ENCODE results near the gene SLC35E1. TPM values are rescaled to one million over a fixed set of nuclear protein-coding genes. Genes with fewer than 3 reads are reported as not detected.

Gene SLC35E1
- total RNA-seq, 6 experiments from 2014 or later = 17.2 to 27.4 (median 20.1) TPM

DNA sequence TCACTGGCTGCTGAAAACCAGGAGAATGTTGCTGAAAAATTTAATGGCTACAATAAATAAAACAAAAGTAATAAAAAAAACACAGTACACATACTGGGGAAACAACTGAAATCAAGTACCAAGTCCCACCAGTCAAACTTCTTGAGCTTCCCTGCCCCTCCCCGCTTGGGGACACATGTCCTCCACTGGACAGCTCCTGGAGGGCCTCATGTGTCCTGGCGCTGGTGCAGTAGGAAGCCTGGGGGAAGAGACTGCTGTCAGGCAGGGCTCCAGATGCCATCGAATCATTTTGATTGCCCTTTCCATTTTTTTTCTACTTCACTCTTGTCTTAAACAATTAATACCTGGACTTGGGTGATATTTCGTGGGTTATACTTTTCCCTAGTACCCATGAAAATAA, 26.6 kb upstream of the SLC35E1 start:
- no peak for DNase-seq
- no peaks in the 10 kb centered on the region for H3K9me3 ChIP-seq
- H3K27ac ChIP-seq = no peak overlapping the region
- no peaks in the 10 kb centered on the region for H3K36me3 ChIP-seq
- intact Hi-C loops (cut with DNase I) = no loop called here
- no peak overlapping the region for H3K4me3 ChIP-seq
- TF ChIP-seq CTCF (IDR thresholded peaks at IDR 0.05) = no peak
- no peak for TF ChIP-seq POLR2A (IDR thresholded peaks at IDR 0.05)
- ATAC-seq = no peak
- H3K27me3 ChIP-seq = no peaks in the 10 kb centered on the region
- peaks cover 0 to 4% (median 0%) of the 10 kb centered on the region in 4 donors for H3K4me1 ChIP-seq
- 69% methylated on average over 4 of the region's 4 CpGs for WGBS (ENCODE audit: insufficient coverage, low coverage, low lambda C conversion rate, missing lambda C conversion rate)

DNA sequence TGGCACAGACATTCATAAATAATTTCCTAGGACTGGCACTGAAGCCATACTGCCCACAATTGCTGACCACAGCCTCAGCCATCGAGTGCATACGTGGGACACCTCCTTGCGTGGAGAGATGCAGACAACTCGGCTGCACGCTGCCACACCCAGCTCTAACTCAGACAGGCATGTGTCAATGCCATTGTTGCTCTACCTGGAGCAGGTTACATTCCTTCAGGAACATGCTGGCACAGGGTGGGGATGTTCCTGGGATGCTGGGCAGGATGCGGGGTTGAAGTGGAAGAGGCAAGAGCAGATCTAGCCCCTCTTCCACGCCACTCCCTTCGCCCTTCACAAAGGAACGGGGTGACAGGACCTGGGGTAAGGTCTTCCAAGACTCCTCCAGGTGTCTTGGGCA, 24.2 kb upstream of the SLC35E1 start:
- Histone ChIP-seq H3K9me3 (no peaks in the 10 kb centered on the region), H3K27ac (no peak overlapping the region), H3K36me3 (no peaks in the 10 kb centered on the region), H3K27me3 (no peaks in the 10 kb centered on the region), H3K4me1 (peaks cover 0 to 4% (median 0%) of the 10 kb centered on the region in 4 donors), H3K4me3 (no peak overlapping the region)
- ATAC-seq (no peak), DNase-seq (no peak)
- no peak for TF ChIP-seq CTCF (IDR thresholded peaks at IDR 0.05)
- TF ChIP-seq POLR2A (IDR thresholded peaks at IDR 0.05) = no peak
- WGBS (ENCODE audit: insufficient coverage, low coverage, low lambda C conversion rate, missing lambda C conversion rate) = 90% methylated on average over 2 of the region's 9 CpGs
- intact Hi-C loops (cut with DNase I) = no loop called here

GRCh38 chr19:16595097-16595496, 22.9 kb upstream of the SLC35E1 start:
- Histone ChIP-seq H3K27me3 (no peaks in the 10 kb centered on the region), H3K4me1 (peaks cover 0 to 4% (median 0%) of the 10 kb centered on the region in 4 donors), H3K36me3 (no peaks in the 10 kb centered on the region), H3K4me3 (no peak overlapping the region), H3K27ac (no peak overlapping the region), H3K9me3 (no peaks in the 10 kb centered on the region)
- no peak for ATAC-seq
- WGBS (ENCODE audit: insufficient coverage, low coverage, low lambda C conversion rate, missing lambda C conversion rate) = 100% methylated on average over 1 of the region's 8 CpGs
- DNase-seq = no peak
- no peak for TF ChIP-seq CTCF (IDR thresholded peaks at IDR 0.05)
- TF ChIP-seq POLR2A (IDR thresholded peaks at IDR 0.05) = no peak
- intact Hi-C loops (cut with DNase I) = no loop called here

DNA sequence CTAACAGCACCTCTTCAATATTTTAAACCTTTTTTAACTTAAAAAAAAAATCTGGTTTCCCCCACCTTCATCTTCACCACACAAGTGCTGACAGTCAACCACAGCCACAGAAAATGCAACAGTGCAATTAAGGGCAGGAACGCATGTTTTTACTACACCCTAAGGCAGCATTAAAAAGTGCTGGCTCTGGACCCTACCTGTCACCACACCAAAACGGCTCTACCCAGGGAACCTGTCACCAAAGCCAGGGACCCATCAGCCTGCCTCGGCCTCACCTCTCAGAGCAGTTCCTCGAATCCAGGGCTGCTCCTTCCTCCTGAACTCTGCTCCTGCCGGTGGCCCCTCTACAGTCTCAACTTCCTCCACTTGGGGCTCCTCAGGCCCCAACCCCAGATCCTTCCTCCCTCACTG, 22.5 kb upstream of the SLC35E1 start:
- intact Hi-C loops (cut with DNase I) = no loop called here
- no peaks in the 10 kb centered on the region for H3K27me3 ChIP-seq
- peaks cover 0 to 4% (median 0%) of the 10 kb centered on the region in 4 donors for H3K4me1 ChIP-seq
- peak in 1 of 4 donors; percentile 25 for ATAC-seq
- H3K36me3 ChIP-seq = no peaks in the 10 kb centered on the region
- WGBS (ENCODE audit: insufficient coverage, low coverage, low lambda C conversion rate, missing lambda C conversion rate) = 66% methylated on average over 5 of the region's 5 CpGs
- H3K4me3 ChIP-seq = no peak overlapping the region
- no peak overlapping the region for H3K27ac ChIP-seq
- H3K9me3 ChIP-seq = no peaks in the 10 kb centered on the region
- TF ChIP-seq POLR2A (IDR thresholded peaks at IDR 0.05) = no peak
- DNase-seq = no peak

DNA sequence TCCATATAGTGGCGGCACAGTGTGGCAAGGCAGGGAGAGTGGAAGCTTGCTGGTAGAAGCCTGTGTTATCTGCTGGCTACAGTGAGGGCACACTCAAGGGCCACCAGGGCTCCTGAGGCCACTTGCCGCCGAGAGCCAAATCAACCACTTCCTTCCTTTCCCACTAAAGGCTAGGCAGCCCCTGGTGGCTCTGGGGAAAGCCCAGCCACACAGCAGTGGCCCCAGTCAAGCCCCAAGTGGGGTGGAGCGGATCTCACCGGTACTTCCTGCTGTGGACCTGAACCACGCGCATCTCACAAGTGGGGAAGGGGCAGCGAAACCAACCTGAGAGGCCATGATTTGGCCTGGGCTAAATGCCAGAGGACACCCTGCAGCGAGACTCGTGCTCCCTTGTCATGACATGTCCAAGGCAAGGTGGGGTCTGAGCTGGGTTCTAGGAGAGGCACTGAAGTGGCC, 21.9 kb upstream of the SLC35E1 start:
- intact Hi-C loops (cut with DNase I) = no loop called here
- H3K36me3 ChIP-seq = no peaks in the 10 kb centered on the region
- H3K4me3 ChIP-seq = no peak overlapping the region
- H3K27me3 ChIP-seq = no peaks in the 10 kb centered on the region
- TF ChIP-seq CTCF (IDR thresholded peaks at IDR 0.05) = no peak
- no peak for TF ChIP-seq POLR2A (IDR thresholded peaks at IDR 0.05)
- 50% methylated on average over 2 of the region's 10 CpGs for WGBS (ENCODE audit: insufficient coverage, low coverage, low lambda C conversion rate, missing lambda C conversion rate)
- H3K27ac ChIP-seq = no peak overlapping the region
- H3K9me3 ChIP-seq = no peaks in the 10 kb centered on the region
- ATAC-seq = peak; percentile 17 to 46 (median 25)
- DNase-seq = no peak
- peaks cover 0 to 4% (median 0%) of the 10 kb centered on the region in 4 donors for H3K4me1 ChIP-seq

All from right lobe of liver (tissue), 6 donors.